Measurements from ENCODE around the gene KCNJ6.
"Not testable (repeated sequence)": the region's sequence is repeated elsewhere in the genome, so short reads cannot be mapped to it uniquely, and the experiment has no call there.

Gene KCNJ6

DNA sequence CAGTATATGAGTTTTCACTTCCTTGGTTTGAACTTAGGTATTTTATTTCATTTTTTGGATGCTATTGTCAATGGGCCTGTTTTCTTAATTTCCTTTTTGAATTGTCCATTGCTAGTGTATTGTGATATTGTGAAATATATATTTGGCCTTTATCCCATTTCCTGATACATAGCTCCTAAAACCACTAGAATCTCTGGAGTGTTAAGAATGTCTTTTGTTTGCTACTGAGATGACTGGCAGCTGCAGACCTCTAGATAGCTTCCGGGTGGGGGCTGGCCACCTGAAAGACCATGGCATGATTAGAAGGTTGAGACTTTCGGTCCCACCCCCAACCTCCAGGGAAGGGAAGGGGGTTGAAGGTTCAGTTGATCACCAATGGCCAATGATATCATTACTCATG lies 245.4 kb downstream of the KCNJ6 start:
- DNase-seq = no peak

DNA sequence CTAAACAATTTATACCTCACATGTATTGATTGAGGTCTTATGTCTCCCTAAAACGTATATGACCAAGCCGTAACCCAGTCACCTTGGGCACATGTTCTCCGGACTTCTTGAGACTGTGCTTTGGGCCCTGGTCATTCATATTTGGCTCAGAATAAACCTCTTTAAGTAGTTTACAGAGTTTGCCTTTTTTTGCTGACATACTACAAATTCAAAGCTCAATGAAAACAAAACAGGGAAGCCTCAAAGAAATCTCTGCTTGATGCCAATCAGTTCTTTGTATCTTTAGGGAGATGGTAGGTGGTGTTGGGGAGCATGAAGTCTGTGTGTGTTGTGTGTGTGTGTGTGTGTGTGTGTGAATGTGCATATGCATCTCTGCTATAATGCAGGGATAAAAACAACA lies 247.0 kb downstream of the KCNJ6 start:
- no peak for DNase-seq

DNA sequence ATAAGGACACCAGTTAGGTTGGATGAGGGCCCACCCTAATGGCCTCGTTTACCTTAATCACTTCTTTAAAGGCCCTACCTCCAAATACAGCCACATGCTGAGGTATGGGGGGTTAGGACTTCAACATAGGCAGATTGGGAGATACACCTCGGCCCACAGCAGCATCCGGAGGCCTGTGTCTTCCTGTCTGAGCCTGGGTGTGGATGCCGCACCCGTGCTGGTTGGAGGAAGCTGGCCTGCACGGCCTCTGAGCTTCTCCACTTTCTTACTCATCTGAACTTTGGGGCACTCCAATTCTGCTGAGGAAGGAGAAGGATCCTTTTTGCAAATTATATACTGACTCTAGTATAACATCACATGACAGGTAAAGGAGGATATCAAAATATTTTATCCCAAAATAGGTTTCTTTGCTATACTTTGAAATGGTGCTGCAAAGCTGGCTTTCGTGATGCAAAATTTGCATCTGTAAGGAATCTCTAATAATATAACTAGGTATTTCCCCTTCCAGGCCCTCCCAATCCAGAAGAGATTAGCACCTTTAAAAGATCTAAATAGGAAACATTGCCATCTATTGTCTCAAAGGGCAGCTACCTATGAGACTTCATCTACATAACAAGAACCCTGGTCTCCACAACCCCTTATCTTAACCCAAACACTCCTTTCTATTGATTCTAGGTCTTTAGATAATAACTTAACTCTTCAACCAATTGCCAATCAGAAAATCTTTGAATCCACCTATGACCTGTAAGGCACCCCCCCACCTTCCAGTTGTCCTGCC lies 247.6 kb downstream of the KCNJ6 start:
- no peak for DNase-seq

DNA sequence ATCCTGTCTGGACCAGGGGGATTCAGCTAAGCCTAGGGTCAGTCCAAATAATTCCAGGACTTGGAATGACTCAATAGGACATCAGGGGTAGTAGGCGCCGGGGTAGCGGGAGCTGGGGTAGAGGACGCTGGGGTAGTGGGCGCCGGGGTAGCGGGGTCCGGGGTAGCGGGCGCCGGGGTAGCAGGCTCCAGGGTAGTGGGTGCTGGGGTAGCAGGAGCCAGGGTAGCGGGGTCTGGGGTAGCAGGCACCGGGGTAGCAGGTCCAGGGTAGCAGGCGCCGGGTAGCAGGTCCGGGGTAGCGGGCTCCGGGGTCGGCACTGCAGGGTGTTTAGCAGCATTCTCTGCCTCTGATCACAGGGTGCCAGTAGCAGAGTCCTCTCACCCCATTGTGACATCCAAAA lies 248.9 kb downstream of the KCNJ6 start:
- DNase-seq = no peak

- no peak for DNase-seq
Observed at GRCh38 chr21:37665230-37666024, 250.8 kb downstream of the KCNJ6 start.

GRCh38 chr21:37662227-37662626 lies 254.0 kb downstream of the KCNJ6 start:
- not testable (repeated sequence) for DNase-seq

- DNase-seq = no peak
Observed at GRCh38 chr21:37660709-37661108, 255.5 kb downstream of the KCNJ6 start.

DNA sequence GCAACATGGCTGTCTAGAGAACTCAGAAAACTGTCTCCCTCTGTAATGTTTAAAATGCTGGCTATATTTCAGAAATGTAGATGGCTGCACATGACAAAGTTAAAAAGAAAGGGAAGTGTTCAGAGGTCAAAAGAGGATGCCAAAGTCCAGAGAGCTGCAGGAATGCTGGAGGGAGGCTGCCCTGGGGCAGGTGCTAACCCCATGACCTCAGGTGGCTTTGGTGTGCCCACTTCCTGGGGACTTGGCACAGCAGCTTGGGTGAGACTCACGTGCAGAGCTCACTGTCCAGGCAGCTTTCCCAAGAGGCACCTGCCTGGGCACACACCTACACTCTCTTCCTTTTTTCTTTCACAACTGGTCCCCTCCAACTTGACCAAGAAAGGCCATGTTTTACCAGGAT lies 256.4 kb downstream of the KCNJ6 start:
- DNase-seq = no peak

DNA sequence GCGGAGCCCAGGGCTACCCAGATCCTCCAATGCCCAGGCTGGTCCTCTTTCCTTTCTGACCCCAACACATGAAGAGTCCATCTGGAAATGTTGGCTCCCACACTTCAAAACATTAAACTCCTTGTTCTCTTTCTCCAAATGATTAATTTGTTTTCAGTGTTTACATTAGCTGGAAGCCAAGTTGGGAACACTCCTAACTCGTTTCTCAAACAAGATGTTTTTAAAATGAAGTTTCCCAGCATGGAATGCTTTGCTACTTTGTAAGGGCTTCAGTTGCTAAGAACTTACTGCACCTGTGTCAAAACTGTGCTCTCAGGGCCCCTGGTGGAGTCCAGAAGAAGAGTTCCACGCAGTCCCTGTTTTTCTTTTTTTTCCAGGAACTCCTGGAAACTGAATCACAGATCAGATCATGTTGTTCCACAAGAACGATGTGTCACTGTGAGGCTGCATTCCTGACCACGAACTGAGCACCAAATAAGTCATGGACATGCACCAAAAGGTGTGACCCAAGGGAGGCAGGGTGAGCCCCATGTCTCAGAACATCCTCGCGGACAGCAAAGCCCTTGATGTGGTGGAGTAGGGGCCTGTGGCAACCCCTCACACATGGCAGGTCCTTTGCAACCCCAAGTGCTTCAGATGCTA lies 257.3 kb downstream of the KCNJ6 start:
- DNase-seq = no peak

- no peak for DNase-seq
Observed at GRCh38 chr21:37658121-37658816, 258.0 kb downstream of the KCNJ6 start.

- DNase-seq = no peak
Observed at GRCh38 chr21:37656899-37657298, 259.4 kb downstream of the KCNJ6 start.

DNA sequence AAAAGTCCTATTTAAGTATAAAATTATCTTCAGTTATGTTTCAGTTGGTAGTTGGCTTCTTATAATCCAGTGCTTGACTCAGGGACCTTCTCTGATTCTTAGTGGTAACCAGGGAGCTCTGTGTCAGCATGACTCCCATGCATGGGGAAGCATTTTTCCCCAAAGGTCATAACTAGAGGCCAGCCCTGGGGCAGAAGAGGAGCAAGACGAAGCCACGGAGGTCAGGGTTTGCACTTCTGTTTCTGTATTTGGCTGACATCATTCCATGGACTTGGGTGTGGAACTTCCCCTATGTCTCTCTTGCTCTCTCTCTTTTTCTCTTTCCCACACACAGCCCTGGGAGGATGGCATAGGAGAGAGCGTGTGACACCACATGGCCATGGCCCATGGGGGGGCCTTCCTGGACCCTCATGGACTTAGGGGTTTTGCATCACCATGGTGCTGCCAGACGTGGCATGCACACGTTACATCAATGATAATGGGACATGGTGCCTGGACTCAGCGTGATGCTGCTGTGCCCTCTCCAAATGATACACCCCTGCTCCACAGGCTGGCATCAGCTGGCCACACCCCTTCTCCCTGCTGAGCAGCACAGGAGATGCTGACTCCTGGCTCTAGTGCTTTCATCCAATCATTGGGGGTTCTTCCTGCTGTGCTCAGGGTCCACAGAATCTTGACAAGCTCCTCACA lies 260.5 kb downstream of the KCNJ6 start:
- DNase-seq = no peak

DNA sequence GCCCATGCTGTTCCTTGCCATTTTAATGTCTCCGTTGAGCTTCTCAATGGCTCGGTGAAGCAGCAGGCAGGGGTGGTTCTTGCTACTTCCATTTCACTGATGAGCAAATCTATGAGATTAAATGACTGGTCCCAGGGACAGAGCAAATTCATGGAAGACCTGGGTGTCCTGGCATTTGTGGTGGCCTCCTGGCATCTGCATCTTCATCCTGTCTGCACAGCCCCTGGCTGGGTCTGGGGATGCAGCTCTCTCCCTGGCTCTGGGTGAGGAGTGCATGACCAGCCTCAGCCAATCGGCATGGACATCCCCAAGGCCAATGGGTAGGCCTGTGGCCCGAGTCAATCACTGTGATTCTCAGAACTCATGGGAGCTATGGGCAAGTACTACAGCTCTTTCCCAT lies 261.7 kb downstream of the KCNJ6 start:
- no peak for DNase-seq

DNA sequence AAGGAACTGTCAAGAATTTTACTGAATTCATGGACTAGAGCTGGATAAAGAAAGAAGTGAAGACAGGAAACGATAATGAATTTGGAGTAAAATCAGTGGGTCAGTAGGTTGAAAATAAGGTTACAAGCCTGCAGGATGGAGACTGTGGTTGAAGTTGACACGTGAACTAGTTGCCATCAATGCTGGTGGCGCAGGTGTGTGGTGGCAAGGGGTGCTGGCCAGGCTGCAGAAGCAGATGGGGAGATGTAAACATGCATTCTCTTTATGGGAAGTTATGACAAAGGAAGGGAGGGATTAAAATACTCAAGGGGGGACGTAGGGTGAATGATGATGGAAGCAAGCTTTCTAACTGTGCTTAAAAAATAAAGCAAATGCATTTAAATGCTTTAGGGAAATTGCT lies 263.1 kb downstream of the KCNJ6 start:
- DNase-seq = no peak

DNA sequence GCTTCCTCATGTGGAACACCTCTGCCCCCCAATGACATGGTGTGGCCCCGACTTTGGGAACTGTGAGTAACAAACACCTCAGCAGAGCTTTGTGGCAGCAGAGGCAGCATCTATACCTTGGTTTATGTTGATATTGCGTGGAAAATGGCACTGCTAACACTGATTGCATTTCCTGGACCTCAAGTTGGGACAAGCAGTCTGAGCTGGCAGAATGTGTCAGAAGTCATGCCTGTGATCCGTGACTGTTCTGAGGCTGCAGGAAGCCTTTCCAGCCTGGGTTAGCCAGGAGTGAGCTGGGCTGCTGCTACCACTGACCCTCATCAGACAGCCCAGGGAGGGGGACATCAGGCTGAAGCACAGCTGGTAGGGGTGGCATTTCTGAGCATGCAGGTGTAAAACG lies 268.5 kb downstream of the KCNJ6 start:
- no peak for DNase-seq

DNA sequence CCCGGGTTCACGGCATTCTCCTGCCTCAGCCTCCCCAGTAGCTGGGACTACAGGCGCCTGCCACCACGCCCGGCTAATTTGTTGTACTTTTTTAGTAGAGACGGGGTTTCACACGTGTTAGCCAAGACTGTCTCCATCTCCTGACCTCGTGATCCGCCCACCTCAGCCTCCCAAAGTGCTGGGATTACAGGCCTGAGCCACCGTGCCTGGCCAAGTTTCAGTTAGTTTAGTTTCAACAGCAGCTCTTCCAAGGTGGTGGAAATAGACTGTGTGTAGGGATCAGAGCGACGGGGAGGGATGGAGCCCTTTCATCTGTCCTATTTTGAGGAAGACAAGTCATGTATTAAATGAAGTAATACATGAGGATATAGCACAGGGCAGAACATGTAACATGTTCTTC lies 269.5 kb downstream of the KCNJ6 start:
- DNase-seq = not testable (repeated sequence)

- DNase-seq = no peak
Observed at GRCh38 chr21:37645848-37646247, 270.4 kb downstream of the KCNJ6 start.

DNA sequence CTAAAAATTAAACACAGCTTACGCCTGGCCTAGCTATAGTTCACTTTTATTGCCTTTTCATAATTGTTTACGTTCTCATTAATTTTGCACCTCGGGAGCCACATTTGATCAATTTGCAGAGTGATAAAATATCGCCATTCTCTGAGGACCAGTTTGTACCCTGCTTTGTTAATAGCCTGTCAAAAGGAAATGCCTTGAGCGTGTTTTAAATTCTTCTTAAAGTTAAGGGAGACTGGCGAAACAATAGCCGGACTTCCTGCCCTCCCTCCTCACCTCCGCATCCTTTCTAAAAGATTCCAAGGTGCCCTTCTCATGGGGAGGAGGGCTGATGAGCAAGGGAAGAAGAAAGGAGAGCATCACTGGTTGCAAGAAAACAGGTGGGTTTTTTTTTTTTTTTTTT lies 271.6 kb downstream of the KCNJ6 start:
- no peak for DNase-seq

GRCh38 chr21:37643862-37644261 lies 272.4 kb downstream of the KCNJ6 start:
- not testable (repeated sequence) for DNase-seq

- peak in 1 of 2 experiments; percentile 3 for DNase-seq
Observed at GRCh38 chr21:37642493-37642892, 273.8 kb downstream of the KCNJ6 start.

GRCh38 chr21:37639756-37640155 lies 276.5 kb downstream of the KCNJ6 start:
- DNase-seq = no peak

- DNase-seq = no peak
Observed at GRCh38 chr21:37636152-37636860, 280.0 kb downstream of the KCNJ6 start.
